Activated T-cell treated with anti-CD3 and anti-CD28 coated beads, Interleukin-2, amount 50 U/mL, for 4 hours (primary cell): Measurements from ENCODE around the gene BRWD1. TPM values are rescaled to one million over a fixed set of nuclear protein-coding genes. Genes with fewer than 3 reads are reported as not detected.

Experiments used
- ATAC-seq, 2 donors: fragments of 200-7000 bp; cut with Tn5 transposase; one replicate each; pipeline ENCODE4 v1.10.0; 2021
- DNase-seq: peaks from one replicate; pipeline ENCODE4 v3.0.0-alpha.2; 2020
- H3K27me3 Mint-ChIP-seq: one replicate; pipeline ENCODE4 v1.8.0; 2021; ENCODE audit warnings: low read depth, mixed read lengths
- H3K36me3 Mint-ChIP-seq: one replicate; pipeline ENCODE4 v1.8.0; 2022; ENCODE audit warnings: mixed read lengths; ENCODE audit not compliant: insufficient read depth
- H3K4me1 Mint-ChIP-seq: one replicate; pipeline ENCODE4 v1.8.0; 2021; ENCODE audit warnings: low read depth, mixed read lengths
- H3K4me3 Mint-ChIP-seq: one replicate; pipeline ENCODE4 v1.8.0; 2021; ENCODE audit warnings: mild to moderate bottlenecking, moderate library complexity, mixed read lengths
- H3K9me3 Mint-ChIP-seq: one replicate; pipeline ENCODE4 v1.8.0; 2021; ENCODE audit warnings: mixed read lengths
- total RNA-seq, 3 donors: library from RNA; stranded (reverse); gene quantifications; one replicate each; pipeline ENCODE4 v1.2.1, GENCODE V29; 2021

Gene BRWD1
- 10 to 100 TPM; 17.3 to 24.7 (median 22.9) TPM for total RNA-seq

- Mint-ChIP-seq H3K36me3 (peaks cover 7% of the 10 kb centered on the region), H3K4me3 (peak within 1 kb of the TSS; percentile 86), H3K9me3 (no peaks in the 10 kb centered on the region), H3K27me3 (no peaks in the 10 kb centered on the region), H3K4me1 (peaks cover 42% of the 10 kb centered on the region)
- ATAC-seq = peak; percentile 47 to 50
- peak; percentile 74 for DNase-seq
Observed at GRCh38 chr21:39313571-39314142, at the start of gene BRWD1. Gene BRWD1 (minus strand): TSS chr21:39313632. CDS start chr21:39313491, 141 bp downstream.

DNA sequence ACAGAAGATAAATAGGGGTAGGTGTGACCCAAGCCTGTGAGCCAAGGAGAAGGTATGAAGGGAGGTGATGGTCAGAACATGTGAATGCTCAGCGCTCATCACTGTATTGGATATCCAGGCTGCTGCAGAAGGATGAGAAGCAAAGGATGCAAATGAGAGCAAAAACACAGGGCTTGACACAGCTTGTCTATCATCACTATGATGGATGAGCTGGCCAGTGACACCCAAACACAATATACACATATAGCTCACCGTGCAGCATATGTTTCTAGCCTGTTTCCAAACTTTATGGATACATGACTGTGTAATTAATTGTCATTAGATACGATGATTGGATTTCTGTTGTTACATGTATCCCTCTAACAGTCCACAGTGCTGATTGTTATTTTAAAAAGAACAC, 49.3 kb upstream of the BRWD1 start:
- no peaks in the 10 kb centered on the region for H3K9me3 Mint-ChIP-seq
- no peaks in the 10 kb centered on the region for H3K4me1 Mint-ChIP-seq
- H3K36me3 Mint-ChIP-seq = no peaks in the 10 kb centered on the region
- H3K27me3 Mint-ChIP-seq = peaks cover 5% of the 10 kb centered on the region
- H3K4me3 Mint-ChIP-seq = no peak overlapping the region
- DNase-seq (no peak), ATAC-seq (no peak)

- H3K4me3 Mint-ChIP-seq = no peak overlapping the region
- peaks cover 11% of the 10 kb centered on the region for H3K27me3 Mint-ChIP-seq
- H3K36me3 Mint-ChIP-seq = no peaks in the 10 kb centered on the region
Observed at GRCh38 chr21:39359382-39359781, 46.0 kb upstream of the BRWD1 start.

DNA sequence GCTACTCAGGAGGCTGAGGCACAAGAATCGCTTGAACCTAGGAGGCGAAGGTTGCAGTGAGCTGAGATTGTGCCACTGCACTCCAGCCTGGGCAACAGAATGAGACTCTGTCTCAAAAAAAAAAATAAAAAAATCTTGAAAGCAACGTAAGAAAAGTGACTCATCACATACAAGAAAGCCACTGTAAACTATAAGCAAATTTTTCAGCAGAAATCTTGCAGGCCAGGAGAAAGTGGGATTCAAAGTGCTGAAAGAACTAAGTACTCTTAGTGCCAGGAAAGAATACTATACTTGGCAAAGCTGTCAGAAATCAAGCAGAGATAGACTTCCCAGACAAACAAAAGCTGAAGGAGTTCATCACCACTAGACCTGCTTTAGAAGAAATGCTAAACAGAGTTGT, 39.9 kb upstream of the BRWD1 start:
- Mint-ChIP-seq H3K9me3 (no peaks in the 10 kb centered on the region), H3K4me3 (no peak overlapping the region), H3K27me3 (peaks cover 8% of the 10 kb centered on the region), H3K4me1 (peaks cover 7% of the 10 kb centered on the region), H3K36me3 (no peaks in the 10 kb centered on the region)
- ATAC-seq (no peak), DNase-seq (no peak)

More at GRCh38 chr21:39359382-39359781, 46.0 kb upstream of the BRWD1 start:
- no peak for ATAC-seq
- no peaks in the 10 kb centered on the region for H3K9me3 Mint-ChIP-seq
- no peaks in the 10 kb centered on the region for H3K4me1 Mint-ChIP-seq
- DNase-seq = no peak

DNA sequence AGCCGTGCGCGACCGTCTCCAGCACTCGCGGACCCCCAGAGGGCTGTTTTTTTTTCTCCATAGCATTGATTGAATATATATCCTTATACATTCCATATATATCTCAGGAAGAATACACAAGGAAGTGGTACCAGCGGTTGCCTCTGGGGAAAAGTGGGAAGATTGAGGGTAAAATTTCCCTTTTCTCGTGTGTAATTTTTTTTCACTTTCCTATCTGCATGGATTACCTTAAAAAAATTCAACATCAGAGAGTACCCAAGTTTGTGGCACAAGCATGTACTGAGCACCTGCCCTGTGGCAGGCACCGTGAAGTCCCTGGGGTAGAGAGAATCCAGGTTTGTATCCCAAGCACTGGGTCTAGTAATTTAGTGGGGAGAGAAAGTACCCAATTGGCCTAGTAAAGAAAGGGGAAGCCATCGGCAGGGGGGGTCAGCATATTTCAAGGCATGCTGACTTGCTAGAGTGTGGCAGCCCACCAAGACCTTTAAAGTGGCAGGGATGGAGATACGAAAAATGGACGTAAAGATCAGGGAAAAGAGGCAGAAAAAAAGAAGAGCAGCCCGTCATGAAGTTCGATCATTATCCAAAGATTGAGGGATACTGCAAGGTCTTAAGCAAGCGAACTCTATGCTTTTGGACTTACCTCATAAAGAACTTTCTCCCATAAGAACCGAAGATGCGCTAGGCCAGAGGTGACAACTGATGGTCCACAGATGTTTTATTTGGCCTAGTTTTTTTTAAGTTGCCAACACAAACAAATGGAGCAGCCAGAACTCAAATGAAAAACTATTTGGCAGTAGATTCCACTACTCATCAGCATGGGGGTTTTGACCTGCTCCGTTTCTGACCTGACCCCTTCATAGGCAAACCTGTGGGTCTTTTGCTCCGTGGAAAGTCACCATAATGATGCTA, 36.9 kb upstream of the BRWD1 start:
- H3K27me3 Mint-ChIP-seq = peaks cover 5% of the 10 kb centered on the region
- peaks cover 20% of the 10 kb centered on the region for H3K36me3 Mint-ChIP-seq
- DNase-seq (no peak), ATAC-seq (no peak)
- peak overlapping the region; percentile 96 for H3K4me3 Mint-ChIP-seq
- no peaks in the 10 kb centered on the region for H3K9me3 Mint-ChIP-seq
- H3K4me1 Mint-ChIP-seq = peaks cover 29% of the 10 kb centered on the region

GRCh38 chr21:39349211-39350093, 36.0 kb upstream of the BRWD1 start:
- peak; percentile 96 for DNase-seq
- H3K27me3 Mint-ChIP-seq = peaks cover 2% of the 10 kb centered on the region
- peaks cover 26% of the 10 kb centered on the region for H3K36me3 Mint-ChIP-seq
- peaks cover 35% of the 10 kb centered on the region for H3K4me1 Mint-ChIP-seq
- H3K4me3 Mint-ChIP-seq = peak overlapping the region; percentile 96
- H3K9me3 Mint-ChIP-seq = no peaks in the 10 kb centered on the region
- peak; percentile 85 to 88 for ATAC-seq

DNA sequence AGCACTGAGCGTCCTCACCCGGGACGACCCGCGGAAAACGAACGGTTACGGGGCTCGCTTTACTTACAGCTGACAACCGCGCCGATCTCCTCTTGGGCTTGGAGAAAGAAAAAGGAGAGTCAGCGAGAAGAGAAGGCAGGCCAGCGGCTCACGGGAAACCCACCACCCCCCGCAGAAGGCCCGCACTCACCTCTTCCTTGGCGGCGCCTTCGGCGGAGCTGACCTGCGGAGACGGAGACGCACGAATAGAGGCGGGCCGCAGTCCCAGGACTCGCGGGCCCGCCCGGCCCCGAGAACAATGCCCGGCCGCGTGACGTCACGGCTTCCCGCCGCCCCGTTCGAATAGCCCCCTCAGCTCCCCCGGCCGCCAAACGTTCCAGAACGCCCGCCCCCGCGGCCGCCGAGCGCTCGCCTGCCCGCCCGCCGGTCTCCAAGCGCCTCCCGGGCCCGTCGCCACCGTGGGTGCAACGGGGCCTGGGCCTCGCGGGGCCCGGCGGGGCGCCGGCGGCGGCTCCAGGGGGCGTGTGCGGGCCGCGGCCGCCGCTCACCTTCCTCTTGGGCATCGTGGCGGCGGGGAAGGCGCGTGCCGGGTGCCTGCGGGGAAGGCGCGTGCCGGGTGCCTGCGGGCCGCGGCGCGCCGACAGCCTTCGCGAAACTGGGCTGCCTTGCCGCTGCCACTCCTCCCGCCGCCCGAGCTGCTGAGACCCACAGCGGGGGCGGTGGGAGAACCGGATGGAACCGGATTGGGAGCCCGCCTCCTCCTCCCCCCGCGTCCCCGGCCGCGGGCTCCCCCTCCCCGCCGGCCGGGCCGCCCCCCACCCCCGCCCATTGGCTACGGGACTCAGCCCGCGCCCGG, 35.2 kb upstream of the BRWD1 start, which contains the start of gene HMGN1:
Gene HMGN1, minus strand, starts transcription at position 734 of the 856 bp plus-strand sequence. Its CDS starts 171 bp downstream, at position 563.
- Mint-ChIP-seq H3K4me3 (peak within 1 kb of the TSS; percentile 96), H3K36me3 (peaks cover 29% of the 10 kb centered on the region), H3K9me3 (no peaks in the 10 kb centered on the region), H3K4me1 (peaks cover 35% of the 10 kb centered on the region), H3K27me3 (no peaks in the 10 kb centered on the region)
- DNase-seq (peak; percentile 85), ATAC-seq (peak; percentile 36 to 68)

- Mint-ChIP-seq H3K27me3 (no peaks in the 10 kb centered on the region), H3K4me3 (peak overlapping the region; percentile 91), H3K36me3 (peaks cover 35% of the 10 kb centered on the region), H3K9me3 (no peaks in the 10 kb centered on the region), H3K4me1 (peaks cover 35% of the 10 kb centered on the region)
- no peak for DNase-seq
- no peak for ATAC-seq
Observed at GRCh38 chr21:39348040-39348354, 34.6 kb upstream of the BRWD1 start.

DNA sequence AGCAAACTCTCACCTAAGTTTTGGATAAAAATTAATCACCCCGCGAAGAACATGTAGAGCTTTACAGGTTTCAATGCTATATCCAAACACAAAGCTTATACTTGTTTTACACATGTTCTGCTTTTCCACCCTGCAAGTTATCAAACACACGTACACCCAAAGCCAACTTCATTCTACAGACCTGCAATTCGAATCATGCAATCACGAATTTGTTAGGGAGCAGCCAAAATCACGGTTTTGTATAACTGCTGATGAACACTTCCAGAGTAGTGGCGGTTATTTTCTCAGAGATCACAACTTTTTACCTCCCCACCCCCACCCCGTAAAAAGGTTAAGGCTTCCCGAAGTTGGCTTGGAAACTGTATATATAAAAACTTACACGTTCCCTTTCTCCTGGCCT, 34.1 kb upstream of the BRWD1 start:
- ATAC-seq = no peak
- peaks cover 35% of the 10 kb centered on the region for H3K36me3 Mint-ChIP-seq
- peak overlapping the region; percentile 91 for H3K4me3 Mint-ChIP-seq
- no peaks in the 10 kb centered on the region for H3K27me3 Mint-ChIP-seq
- peaks cover 35% of the 10 kb centered on the region for H3K4me1 Mint-ChIP-seq
- no peak for DNase-seq
- H3K9me3 Mint-ChIP-seq = no peaks in the 10 kb centered on the region

DNA sequence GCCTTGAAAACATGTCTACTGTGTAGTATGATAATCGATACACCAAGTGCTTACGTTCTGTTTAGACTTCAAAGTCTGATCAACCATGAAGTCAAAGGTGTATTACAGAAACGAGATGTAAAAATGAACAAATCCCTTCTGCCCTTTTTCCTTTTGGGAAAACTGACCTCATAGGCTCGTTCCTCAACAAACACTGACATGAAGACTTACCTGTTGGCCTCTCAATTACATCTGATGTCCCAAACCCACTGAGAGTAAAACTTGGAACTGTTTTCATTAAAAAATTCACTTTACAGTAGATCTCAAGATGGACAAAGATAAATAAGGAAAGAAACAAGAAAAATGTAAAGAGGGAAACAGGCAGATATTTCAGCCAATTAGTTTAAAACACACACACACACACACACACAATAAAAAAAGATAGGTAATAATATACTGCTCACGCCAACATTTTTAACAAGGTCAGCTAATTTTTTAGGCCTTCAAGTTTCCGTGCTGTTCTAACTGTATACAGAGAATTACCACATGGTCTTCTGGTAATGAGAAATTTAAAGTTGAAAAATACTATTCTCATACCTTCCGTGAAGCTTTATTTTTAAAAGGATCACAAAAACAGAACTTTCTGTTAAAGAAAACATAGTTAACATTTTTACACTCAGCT, 33.4 kb upstream of the BRWD1 start:
- ATAC-seq (no peak), DNase-seq (no peak)
- Mint-ChIP-seq H3K9me3 (no peaks in the 10 kb centered on the region), H3K4me1 (peaks cover 35% of the 10 kb centered on the region), H3K4me3 (peak overlapping the region; percentile 91), H3K27me3 (no peaks in the 10 kb centered on the region), H3K36me3 (peaks cover 41% of the 10 kb centered on the region)

DNA sequence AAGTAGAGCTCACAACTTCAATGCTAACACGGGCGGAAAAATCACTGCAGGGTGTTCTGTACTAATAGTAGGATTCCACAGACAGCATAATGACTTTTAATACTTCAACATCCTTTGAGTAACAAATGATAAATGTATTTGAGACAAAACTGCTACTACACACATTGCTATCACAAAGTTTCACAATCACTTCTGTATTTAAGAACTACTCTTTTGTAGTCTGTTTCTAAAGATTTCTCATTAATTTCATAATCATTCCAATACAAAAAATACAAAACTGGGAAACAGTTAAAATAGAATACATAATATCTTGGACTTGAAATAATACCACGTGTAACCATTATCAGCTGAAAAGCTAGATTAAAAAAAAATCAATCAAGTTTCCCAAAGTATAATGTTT, 32.8 kb upstream of the BRWD1 start:
- peak overlapping the region; percentile 91 for H3K4me3 Mint-ChIP-seq
- H3K36me3 Mint-ChIP-seq = peaks cover 45% of the 10 kb centered on the region
- no peaks in the 10 kb centered on the region for H3K27me3 Mint-ChIP-seq
- ATAC-seq (no peak), DNase-seq (no peak)
- H3K9me3 Mint-ChIP-seq = no peaks in the 10 kb centered on the region
- H3K4me1 Mint-ChIP-seq = peaks cover 35% of the 10 kb centered on the region

- H3K9me3 Mint-ChIP-seq = no peaks in the 10 kb centered on the region
- peaks cover 48% of the 10 kb centered on the region for H3K36me3 Mint-ChIP-seq
- no peak for DNase-seq
- peak overlapping the region; percentile 91 for H3K4me3 Mint-ChIP-seq
- H3K27me3 Mint-ChIP-seq = no peaks in the 10 kb centered on the region
- H3K4me1 Mint-ChIP-seq = peaks cover 34% of the 10 kb centered on the region
- no peak for ATAC-seq
Observed at GRCh38 chr21:39345440-39345839, 32.0 kb upstream of the BRWD1 start.

DNA sequence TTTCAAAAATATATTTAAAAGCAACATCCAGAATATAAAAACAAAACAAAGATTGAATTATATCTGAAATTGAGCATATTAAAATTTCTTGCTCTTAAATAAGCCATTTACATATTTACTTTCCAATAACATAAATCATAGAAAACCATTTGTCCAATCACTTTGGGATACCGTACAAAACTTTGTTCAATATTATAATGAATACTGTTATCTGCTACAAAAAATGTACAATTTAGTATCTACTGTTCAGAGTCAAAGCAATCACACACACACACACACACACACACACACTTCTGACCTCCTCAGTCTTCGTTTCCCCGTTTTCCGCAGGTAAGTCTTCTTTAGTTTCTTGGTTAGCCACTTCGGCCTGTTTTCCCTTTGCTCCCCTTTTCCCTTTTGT, 31.4 kb upstream of the BRWD1 start:
- H3K27me3 Mint-ChIP-seq = no peaks in the 10 kb centered on the region
- H3K4me3 Mint-ChIP-seq = no peak overlapping the region
- DNase-seq (no peak), ATAC-seq (no peak)
- peaks cover 30% of the 10 kb centered on the region for H3K4me1 Mint-ChIP-seq
- H3K36me3 Mint-ChIP-seq = peaks cover 48% of the 10 kb centered on the region
- no peaks in the 10 kb centered on the region for H3K9me3 Mint-ChIP-seq
